Ascending aorta (tissue), 2 donors: ENCODE data around the gene CCM2L. TPM values are rescaled to one million over a fixed set of nuclear protein-coding genes. Genes with fewer than 3 reads are reported as not detected.

Experiments
- DNase-seq, 2 donors: peaks; one replicate each; pipeline ENCODE4 v3.0.0-alpha.2; 2019; ENCODE audit warnings: low spot score in 2 of 2
- H3K27ac ChIP-seq, 2 donors: fragments of 200-600 bp; sonication (generic); one replicate each; pipeline ENCODE4 v1.5.1; 2016 to 2017; ENCODE audit warnings: mild to moderate bottlenecking in 1 of 2
- H3K27me3 ChIP-seq: fragments of 200-600 bp; sonication (generic); one replicate; pipeline ENCODE4 v1.5.1; 2017
- H3K36me3 ChIP-seq, 2 donors: fragments of 200-600 bp; sonication (generic); one replicate each; pipeline ENCODE4 v1.5.1; 2016
- H3K4me1 ChIP-seq, 2 donors: fragments of 200-600 bp; sonication (generic); one replicate each; pipeline ENCODE4 v1.5.1; 2016 to 2017; ENCODE audit warnings: mild to moderate bottlenecking in 1 of 2
- H3K4me3 ChIP-seq, 2 donors: fragments of 200-600 bp; sonication (generic); one replicate each; pipeline ENCODE4 v1.5.1; 2016 to 2017; ENCODE audit warnings: mild to moderate bottlenecking in 1 of 2
- H3K9me3 ChIP-seq, 2 donors: fragments of 200-600 bp; sonication (generic); one replicate each; pipeline ENCODE4 v1.5.1; 2016
- CTCF ChIP-seq, 3 experiments: fragments of 200-600 bp in 2 of 3; fragments of 450-650 bp in 1 of 3; sonication (generic) in 2 of 3; IDR thresholded peaks; one replicate each; pipeline ENCODE4 v1.5.1; 2016 to 2019; ENCODE audit warnings: antibody characterized with exemption in 3 of 3, mild to moderate bottlenecking in 1 of 3, moderate library complexity in 1 of 3
- intact Hi-C: fragments of 100-400 bp; cut with DNase I; formaldehyde crosslinking; loops from one replicate; pipeline ENCODE4 v1.15.1; 2023
- total RNA-seq: library from RNA; depleted of rRNA; stranded (reverse); fragments of >200 nt; gene quantifications from one replicate; pipeline ENCODE4 v1.1.0, GENCODE V29; 2016

CCM2L gene
- total RNA-seq, 1 donor from 2014 or later: 38.6 TPM

- peaks cover 16% of the 10 kb centered on the region for H3K27me3 ChIP-seq
- DNase-seq: no peak
- no peak for TF ChIP-seq CTCF (IDR thresholded peaks at IDR 0.05)
- H3K9me3 ChIP-seq: no peaks in the 10 kb centered on the region
- peaks cover 0 to 3% of the 10 kb centered on the region in 2 donors for H3K4me1 ChIP-seq
- no peak overlapping the region for H3K27ac ChIP-seq
- H3K4me3 ChIP-seq: no peak overlapping the region
- H3K36me3 ChIP-seq: no peaks in the 10 kb centered on the region
- intact Hi-C loops: no loop called here
Measured at GRCh38 chr20:32021091-32021490, 10.9 kb downstream of the CCM2L start.

- peaks cover 5% of the 10 kb centered on the region for H3K27me3 ChIP-seq
- TF ChIP-seq CTCF (IDR thresholded peaks at IDR 0.05): no peak
Measured at GRCh38 chr20:32024683-32025295, 14.6 kb downstream of the CCM2L start.

GRCh38 chr20:32027643-32028042 lies 17.4 kb downstream of the CCM2L start:
- Histone ChIP-seq H3K27me3 (no peaks in the 10 kb centered on the region), H3K4me1 (peaks cover 3 to 8% of the 10 kb centered on the region in 2 donors), H3K9me3 (no peaks in the 10 kb centered on the region), H3K27ac (no peak overlapping the region), H3K36me3 (no peaks in the 10 kb centered on the region), H3K4me3 (no peak overlapping the region)
- no peak for DNase-seq
- TF ChIP-seq CTCF (IDR thresholded peaks at IDR 0.05): no peak
- intact Hi-C loops: no loop called here

More at GRCh38 chr20:32024683-32025295, 14.6 kb downstream of the CCM2L start:
- DNase-seq: no peak
- no peaks in the 10 kb centered on the region for H3K36me3 ChIP-seq
- no peaks in the 10 kb centered on the region for H3K9me3 ChIP-seq
- intact Hi-C loops: no loop called here
- H3K4me1 ChIP-seq: no peaks in the 10 kb centered on the region
- no peak overlapping the region for H3K4me3 ChIP-seq
- H3K27ac ChIP-seq: no peak overlapping the region

- no peaks in the 10 kb centered on the region for H3K27me3 ChIP-seq
- intact Hi-C loops: no loop called here
- H3K36me3 ChIP-seq: no peaks in the 10 kb centered on the region
- H3K9me3 ChIP-seq: no peaks in the 10 kb centered on the region
- no peak for DNase-seq
- H3K4me3 ChIP-seq: no peak overlapping the region
- no peak overlapping the region for H3K27ac ChIP-seq
- no peak for TF ChIP-seq CTCF (IDR thresholded peaks at IDR 0.05)
- H3K4me1 ChIP-seq: peaks cover 3 to 8% of the 10 kb centered on the region in 2 donors
Measured at GRCh38 chr20:32028647-32029372, 18.6 kb downstream of the CCM2L start.

- Histone ChIP-seq H3K4me3 (no peak overlapping the region), H3K27me3 (no peaks in the 10 kb centered on the region), H3K4me1 (peaks cover 3 to 8% of the 10 kb centered on the region in 2 donors), H3K9me3 (no peaks in the 10 kb centered on the region), H3K36me3 (no peaks in the 10 kb centered on the region), H3K27ac (no peak overlapping the region)
- DNase-seq: no peak
- intact Hi-C loops: no loop called here
- TF ChIP-seq CTCF (IDR thresholded peaks at IDR 0.05): no peak
Measured at GRCh38 chr20:32029561-32029960, 19.3 kb downstream of the CCM2L start.
